ENCODE data around the gene KNCN.

KNCN gene

GRCh38 chr1:46568461-46568891 lies 17.0 kb upstream of the KNCN start:
- DNase-seq, result no peak

GRCh38 chr1:46563341-46563740 lies 11.9 kb upstream of the KNCN start:
- no peak for DNase-seq

GRCh38 chr1:46562498-46562897 lies 11.1 kb upstream of the KNCN start:
- no peak for DNase-seq

GRCh38 chr1:46558966-46559365 lies 7.5 kb upstream of the KNCN start:
- DNase-seq, result no peak

GRCh38 chr1:46558141-46558963 lies 6.9 kb upstream of the KNCN start:
- no peak for DNase-seq

GRCh38 chr1:46557403-46557802 lies 6.0 kb upstream of the KNCN start:
- no peak for DNase-seq

GRCh38 chr1:46556822-46557221 lies 5.4 kb upstream of the KNCN start:
- no peak for DNase-seq

GRCh38 chr1:46555826-46556619 lies 4.6 kb upstream of the KNCN start:
- no peak for DNase-seq

- DNase-seq, result no peak
Measured at GRCh38 chr1:46554597-46555381, 3.3 kb upstream of the KNCN start.

- DNase-seq, result no peak
Measured at GRCh38 chr1:46554236-46554596, 2.8 kb upstream of the KNCN start.

- no peak for DNase-seq
Measured at GRCh38 chr1:46553506-46553905, 2.1 kb upstream of the KNCN start.

- no peak for DNase-seq
Measured at GRCh38 chr1:46552357-46553237, 1.1 kb upstream of the KNCN start.

- no peak for DNase-seq
Measured at GRCh38 chr1:46550751-46551231, 656 bp downstream of the KNCN start.

- no peak for DNase-seq
Measured at GRCh38 chr1:46549697-46550681, 1.5 kb downstream of the KNCN start.

GRCh38 chr1:46547481-46548383 lies 3.7 kb downstream of the KNCN start:
- peak in 1 of 2 donors; percentile 6 for DNase-seq

GRCh38 chr1:46546210-46546609 lies 5.2 kb downstream of the KNCN start:
- DNase-seq, result no peak

- no peak for DNase-seq
Measured at GRCh38 chr1:46545784-46546183, 5.7 kb downstream of the KNCN start.

GRCh38 chr1:46544561-46545240 lies 6.7 kb downstream of the KNCN start:
- no peak for DNase-seq
